ENCODE results near the gene PHOSPHO2. TPM values are rescaled to one million over a fixed set of nuclear protein-coding genes. Genes with fewer than 3 reads are reported as not detected.
A peak's percentile ranks its signal among the peaks of the same experiment; 100 is the strongest.

PHOSPHO2 gene
- total RNA-seq, 2 experiments from 2014 or later = 3.2 to 4.2 TPM

GRCh38 chr2:169707626-169708025 is 13.4 kb downstream of the PHOSPHO2 start:
- H3K4me1 Mint-ChIP-seq (ENCODE audit: low read depth) = peaks cover 5% of the 10 kb centered on the region
- POLR2A ChIA-PET = no interaction called here
- peaks cover 5% of the 10 kb centered on the region for H3K36me3 Mint-ChIP-seq (ENCODE audit: low read depth)
- no peaks in the 10 kb centered on the region for H3K9me3 Mint-ChIP-seq (ENCODE audit: insufficient read depth)
- no peak overlapping the region for H3K4me3 Mint-ChIP-seq
- no peak overlapping the region for H3K27ac Mint-ChIP-seq
- DNase-seq (no peak), ATAC-seq (no peak)
- CTCF ChIA-PET = no interaction called here
- no peaks in the 10 kb centered on the region for H3K27me3 Mint-ChIP-seq (ENCODE audit: low read depth)

- DNase-seq (no peak), ATAC-seq (no peak)
- no peak overlapping the region for H3K4me3 Mint-ChIP-seq
- peaks cover 5% of the 10 kb centered on the region for H3K36me3 Mint-ChIP-seq (ENCODE audit: low read depth)
- ChIA-PET POLR2A (no interaction called here), CTCF (no interaction called here)
- H3K27me3 Mint-ChIP-seq (ENCODE audit: low read depth) = no peaks in the 10 kb centered on the region
- no peak overlapping the region for H3K27ac Mint-ChIP-seq
- no peaks in the 10 kb centered on the region for H3K9me3 Mint-ChIP-seq (ENCODE audit: insufficient read depth)
- H3K4me1 Mint-ChIP-seq (ENCODE audit: low read depth) = peaks cover 5% of the 10 kb centered on the region
These were observed 15.1 kb downstream of the PHOSPHO2 start for GRCh38 chr2:169709331-169709730.

DNA sequence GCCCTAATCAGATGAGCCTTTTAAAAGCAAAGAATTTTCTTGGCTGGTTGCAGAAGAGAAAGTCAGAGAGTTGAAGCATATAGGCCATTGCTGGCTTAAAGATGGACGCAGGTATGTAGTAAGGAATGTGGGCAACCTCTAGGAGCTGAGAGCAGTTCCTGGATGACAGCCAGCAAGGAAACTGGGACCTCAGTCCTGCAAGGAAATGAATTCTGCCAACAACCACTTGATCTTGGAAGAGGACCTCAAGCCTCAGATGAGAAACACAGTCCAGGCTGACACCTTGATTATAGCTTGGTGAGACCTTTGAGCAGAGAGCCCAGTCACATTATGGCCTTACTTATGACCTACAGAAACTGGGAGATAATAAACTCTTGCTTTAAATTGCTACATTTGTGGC is 15.7 kb downstream of the PHOSPHO2 start:
- CTCF ChIA-PET = no interaction called here
- POLR2A ChIA-PET = no interaction called here
- no peak for ATAC-seq
- DNase-seq = no peak
- peaks cover 9% of the 10 kb centered on the region for H3K4me1 Mint-ChIP-seq (ENCODE audit: low read depth)
- no peaks in the 10 kb centered on the region for H3K9me3 Mint-ChIP-seq (ENCODE audit: insufficient read depth)
- H3K27ac Mint-ChIP-seq = no peak overlapping the region
- peaks cover 4% of the 10 kb centered on the region for H3K36me3 Mint-ChIP-seq (ENCODE audit: low read depth)
- H3K4me3 Mint-ChIP-seq = no peak overlapping the region
- H3K27me3 Mint-ChIP-seq (ENCODE audit: low read depth) = no peaks in the 10 kb centered on the region

GRCh38 chr2:169711751-169712509 is 17.7 kb downstream of the PHOSPHO2 start:
- DNase-seq = no peak
- peaks cover 15% of the 10 kb centered on the region for H3K4me1 Mint-ChIP-seq (ENCODE audit: low read depth)
- no peaks in the 10 kb centered on the region for H3K27me3 Mint-ChIP-seq (ENCODE audit: low read depth)
- H3K9me3 Mint-ChIP-seq (ENCODE audit: insufficient read depth) = no peaks in the 10 kb centered on the region
- H3K4me3 Mint-ChIP-seq = no peak overlapping the region
- ATAC-seq = no peak
- ChIA-PET POLR2A (no interaction called here), CTCF (no interaction called here)
- H3K27ac Mint-ChIP-seq = no peak overlapping the region
- peaks cover 2% of the 10 kb centered on the region for H3K36me3 Mint-ChIP-seq (ENCODE audit: low read depth)

DNA sequence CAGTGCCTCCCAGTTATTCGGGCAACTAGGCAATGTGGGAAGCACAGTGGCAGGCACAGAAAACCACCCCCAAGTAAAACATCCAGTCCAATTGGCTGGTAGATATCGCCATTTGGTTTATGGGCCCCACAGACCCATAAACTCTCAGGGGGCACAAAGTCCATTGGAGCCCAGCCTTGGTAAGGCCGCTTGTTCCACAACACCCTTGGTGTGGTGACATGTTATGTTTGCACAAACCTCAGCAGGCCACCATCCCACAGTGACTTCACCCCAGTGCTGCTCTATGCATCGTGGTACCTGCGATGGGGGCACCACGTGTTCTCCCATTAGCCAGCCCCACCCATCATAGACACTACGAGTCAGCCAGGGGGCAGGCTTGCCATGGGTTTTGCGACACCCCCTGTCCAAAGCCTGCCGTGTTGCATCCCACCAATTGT is 18.5 kb downstream of the PHOSPHO2 start:
- H3K4me1 Mint-ChIP-seq (ENCODE audit: low read depth) = peaks cover 19% of the 10 kb centered on the region
- peaks cover 2% of the 10 kb centered on the region for H3K36me3 Mint-ChIP-seq (ENCODE audit: low read depth)
- H3K9me3 Mint-ChIP-seq (ENCODE audit: insufficient read depth) = no peaks in the 10 kb centered on the region
- no peaks in the 10 kb centered on the region for H3K27me3 Mint-ChIP-seq (ENCODE audit: low read depth)
- H3K4me3 Mint-ChIP-seq = no peak overlapping the region
- ATAC-seq (no peak), DNase-seq (no peak)
- ChIA-PET CTCF (no interaction called here), POLR2A (no interaction called here)
- H3K27ac Mint-ChIP-seq = no peak overlapping the region

DNA sequence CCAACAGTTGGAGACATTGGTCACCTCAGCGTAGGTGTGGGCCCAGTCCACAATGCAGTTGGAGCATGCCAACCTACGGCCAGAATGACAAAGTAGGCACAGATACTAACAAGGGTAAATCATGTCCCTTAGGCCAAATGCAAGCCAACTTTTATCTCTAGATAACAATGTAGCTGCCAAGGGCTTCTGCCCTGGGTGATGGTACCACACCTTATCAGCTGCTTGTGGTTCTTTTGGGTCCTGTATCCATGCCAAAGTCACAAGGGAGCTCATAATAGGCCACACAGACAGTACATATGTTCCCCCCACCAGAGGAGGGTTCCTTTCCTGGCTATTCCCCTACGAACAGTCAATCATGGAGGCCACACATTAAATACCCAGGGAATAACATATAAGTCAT is 19.1 kb downstream of the PHOSPHO2 start:
- no peaks in the 10 kb centered on the region for H3K27me3 Mint-ChIP-seq (ENCODE audit: low read depth)
- H3K27ac Mint-ChIP-seq = no peak overlapping the region
- ChIA-PET CTCF (no interaction called here), POLR2A (no interaction called here)
- H3K36me3 Mint-ChIP-seq (ENCODE audit: low read depth) = peaks cover 2% of the 10 kb centered on the region
- ATAC-seq (no peak), DNase-seq (no peak)
- no peaks in the 10 kb centered on the region for H3K9me3 Mint-ChIP-seq (ENCODE audit: insufficient read depth)
- no peak overlapping the region for H3K4me3 Mint-ChIP-seq
- peaks cover 19% of the 10 kb centered on the region for H3K4me1 Mint-ChIP-seq (ENCODE audit: low read depth)

- no peak overlapping the region for H3K27ac Mint-ChIP-seq
- CTCF ChIA-PET = no interaction called here
- peaks cover 2% of the 10 kb centered on the region for H3K36me3 Mint-ChIP-seq (ENCODE audit: low read depth)
- no peak overlapping the region for H3K4me3 Mint-ChIP-seq
- peaks cover 28% of the 10 kb centered on the region for H3K4me1 Mint-ChIP-seq (ENCODE audit: low read depth)
- POLR2A ChIA-PET = no interaction called here
- no peak for DNase-seq
- H3K27me3 Mint-ChIP-seq (ENCODE audit: low read depth) = no peaks in the 10 kb centered on the region
- no peaks in the 10 kb centered on the region for H3K9me3 Mint-ChIP-seq (ENCODE audit: insufficient read depth)
- ATAC-seq = no peak
These were observed 20.4 kb downstream of the PHOSPHO2 start for GRCh38 chr2:169714699-169715098.

DNA sequence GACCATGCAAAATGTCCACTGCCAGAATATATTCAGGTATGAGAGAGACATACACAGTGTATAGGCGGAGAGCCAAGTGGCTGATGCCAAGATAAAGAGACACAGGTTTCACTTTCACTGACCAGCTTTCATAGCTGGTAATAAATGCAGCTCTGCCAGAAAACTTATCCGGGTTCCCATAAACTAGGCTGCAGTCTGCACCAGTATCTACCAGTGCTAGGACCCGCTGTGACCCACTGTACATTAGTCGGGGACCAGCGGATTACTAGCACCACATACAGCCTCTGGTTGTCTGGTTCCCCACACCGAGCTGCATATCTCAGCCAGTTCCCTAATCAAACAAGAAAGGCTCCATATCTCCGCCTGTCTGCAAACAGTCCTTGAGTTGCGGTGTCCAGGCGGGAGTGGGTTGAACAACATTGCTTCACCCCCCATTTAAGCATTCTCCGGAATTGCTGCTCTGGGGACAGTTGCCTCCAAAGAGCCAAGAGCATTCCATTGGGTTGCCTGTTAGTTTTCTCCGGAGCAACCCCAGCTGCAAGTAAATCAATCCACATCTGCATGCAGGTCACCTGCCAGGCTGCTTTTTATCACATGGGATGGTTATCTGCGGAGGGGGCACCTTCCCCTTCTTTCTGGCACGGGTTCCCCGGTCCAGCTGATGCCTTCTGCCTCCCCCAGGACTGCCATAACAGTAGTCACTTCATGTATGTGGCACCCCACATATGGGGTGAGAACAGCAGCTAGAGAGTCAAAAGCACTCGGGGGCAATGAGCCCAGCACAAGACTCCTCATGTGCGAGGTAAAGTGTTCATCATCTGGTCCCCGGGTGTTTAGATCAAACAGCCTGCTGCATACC is 21.3 kb downstream of the PHOSPHO2 start:
- no peak overlapping the region for H3K4me3 Mint-ChIP-seq
- H3K9me3 Mint-ChIP-seq (ENCODE audit: insufficient read depth) = no peaks in the 10 kb centered on the region
- POLR2A ChIA-PET = interaction anchor here (0.5 kb wide), 1 partner anchor 175 kb away, joined by 3 read pairs; no protein-coding TSS in a partner anchor
- peaks cover 28% of the 10 kb centered on the region for H3K4me1 Mint-ChIP-seq (ENCODE audit: low read depth)
- H3K27me3 Mint-ChIP-seq (ENCODE audit: low read depth) = no peaks in the 10 kb centered on the region
- H3K27ac Mint-ChIP-seq = no peak overlapping the region
- H3K36me3 Mint-ChIP-seq (ENCODE audit: low read depth) = no peaks in the 10 kb centered on the region
- DNase-seq (no peak), ATAC-seq (peak; percentile 38)
- CTCF ChIA-PET = no interaction called here

DNA sequence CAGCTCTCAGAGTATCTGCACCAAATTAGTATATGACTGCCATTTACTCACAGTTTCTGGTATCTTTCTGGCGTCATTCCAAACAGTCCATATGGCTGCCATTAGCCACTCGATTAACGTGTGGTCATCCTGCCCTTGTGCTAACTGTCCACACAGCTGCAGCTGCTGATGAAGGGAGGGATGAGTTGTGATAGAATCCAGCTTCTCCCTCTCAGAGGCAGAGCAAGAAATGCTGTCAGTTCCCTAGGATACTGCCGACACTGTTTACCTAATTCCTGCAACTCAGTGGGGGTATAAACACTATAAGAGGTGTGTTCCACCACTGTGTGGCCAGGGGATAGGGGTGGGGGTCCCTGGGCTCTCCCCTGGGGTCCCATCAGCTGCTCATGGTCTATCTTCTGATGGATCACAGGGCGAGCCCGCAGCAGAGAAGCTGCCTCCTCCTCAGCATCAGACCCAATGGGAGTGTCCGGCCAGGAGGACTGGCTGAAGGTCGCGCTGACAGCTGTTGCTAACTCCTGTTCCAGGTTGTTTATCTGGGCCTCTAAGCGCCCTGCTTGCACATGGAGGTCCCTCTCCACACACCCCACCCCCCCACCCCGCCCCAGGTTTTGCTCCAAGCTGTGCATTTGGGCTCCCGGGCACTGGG is 22.1 kb downstream of the PHOSPHO2 start:
- Mint-ChIP-seq H3K36me3 (ENCODE audit: low read depth) (no peaks in the 10 kb centered on the region), H3K4me3 (no peak overlapping the region), H3K4me1 (ENCODE audit: low read depth) (peaks cover 27% of the 10 kb centered on the region), H3K27ac (no peak overlapping the region), H3K27me3 (ENCODE audit: low read depth) (no peaks in the 10 kb centered on the region), H3K9me3 (ENCODE audit: insufficient read depth) (no peaks in the 10 kb centered on the region)
- POLR2A ChIA-PET = interaction anchor here (1.2 kb wide), 1 partner anchor 12 kb away, joined by 4 read pairs; no protein-coding TSS in a partner anchor
- CTCF ChIA-PET = no interaction called here
- ATAC-seq (no peak), DNase-seq (no peak)

DNA sequence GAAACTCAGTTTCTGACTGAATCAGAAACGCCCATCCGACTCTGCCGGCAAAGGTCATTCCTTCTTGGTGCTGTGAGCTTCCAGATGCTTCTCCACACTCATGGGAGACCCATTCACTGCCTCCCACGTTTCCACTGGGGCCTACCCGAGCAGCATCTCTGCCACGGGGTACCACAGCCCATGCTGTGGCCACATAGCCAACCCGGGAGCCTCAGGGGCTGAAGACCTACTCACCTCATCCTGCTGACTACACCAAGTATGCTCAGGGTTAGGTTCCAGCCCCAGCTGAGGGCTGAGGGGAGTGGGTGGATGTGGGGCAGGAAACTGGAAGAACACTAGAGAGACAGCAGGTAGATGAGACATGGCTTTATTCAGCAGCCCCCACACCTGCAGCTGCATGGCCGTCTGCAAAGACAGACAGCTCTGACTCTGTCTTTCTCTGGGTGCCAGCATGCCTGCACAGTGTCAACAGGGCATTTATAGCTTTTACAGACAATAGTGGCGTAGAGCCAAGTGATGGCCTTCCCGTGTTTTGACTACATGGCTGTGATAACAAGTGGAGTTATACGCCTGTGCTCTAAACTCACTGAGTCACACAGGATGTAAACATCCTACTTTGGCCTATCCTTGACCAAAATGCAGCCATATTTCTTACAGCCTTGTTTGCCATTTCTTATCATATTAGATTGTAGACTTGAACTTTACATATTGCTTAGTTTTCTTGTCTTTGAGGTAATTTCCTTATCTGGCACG is 22.8 kb downstream of the PHOSPHO2 start:
- CTCF ChIA-PET = no interaction called here
- Mint-ChIP-seq H3K27me3 (ENCODE audit: low read depth) (no peaks in the 10 kb centered on the region), H3K36me3 (ENCODE audit: low read depth) (no peaks in the 10 kb centered on the region), H3K4me3 (no peak overlapping the region), H3K4me1 (ENCODE audit: low read depth) (peaks cover 23% of the 10 kb centered on the region), H3K27ac (peak overlapping the region; percentile 57), H3K9me3 (ENCODE audit: insufficient read depth) (no peaks in the 10 kb centered on the region)
- DNase-seq (no peak), ATAC-seq (no peak)
- POLR2A ChIA-PET = interaction anchor here (1.2 kb wide), 1 partner anchor 13 kb away, joined by 4 read pairs; no protein-coding TSS in a partner anchor

GRCh38 chr2:169717691-169718063 is 23.4 kb downstream of the PHOSPHO2 start:
- no peak overlapping the region for H3K4me3 Mint-ChIP-seq
- DNase-seq (no peak), ATAC-seq (no peak)
- H3K36me3 Mint-ChIP-seq (ENCODE audit: low read depth) = no peaks in the 10 kb centered on the region
- no peak overlapping the region for H3K27ac Mint-ChIP-seq
- CTCF ChIA-PET = no interaction called here
- no peaks in the 10 kb centered on the region for H3K9me3 Mint-ChIP-seq (ENCODE audit: insufficient read depth)
- POLR2A ChIA-PET = interaction anchor here (1.2 kb wide), 1 partner anchor 14 kb away, joined by 4 read pairs; no protein-coding TSS in a partner anchor
- peaks cover 23% of the 10 kb centered on the region for H3K4me1 Mint-ChIP-seq (ENCODE audit: low read depth)
- H3K27me3 Mint-ChIP-seq (ENCODE audit: low read depth) = no peaks in the 10 kb centered on the region

Data from activated CD8-positive, alpha-beta T cell treated with anti-CD3 and anti-CD28 coated beads, Interleukin-2, amount 10 ng/mL, durations not matched to agents 7 days and 5 days (primary cell).